ENCODE results near the gene OTUB2. TPM values are rescaled to one million over a fixed set of nuclear protein-coding genes. Genes with fewer than 3 reads are reported as not detected.

The OTUB2 gene
- total RNA-seq, 2 experiments from 2014 or later = 0.25 to 0.29 TPM

DNA sequence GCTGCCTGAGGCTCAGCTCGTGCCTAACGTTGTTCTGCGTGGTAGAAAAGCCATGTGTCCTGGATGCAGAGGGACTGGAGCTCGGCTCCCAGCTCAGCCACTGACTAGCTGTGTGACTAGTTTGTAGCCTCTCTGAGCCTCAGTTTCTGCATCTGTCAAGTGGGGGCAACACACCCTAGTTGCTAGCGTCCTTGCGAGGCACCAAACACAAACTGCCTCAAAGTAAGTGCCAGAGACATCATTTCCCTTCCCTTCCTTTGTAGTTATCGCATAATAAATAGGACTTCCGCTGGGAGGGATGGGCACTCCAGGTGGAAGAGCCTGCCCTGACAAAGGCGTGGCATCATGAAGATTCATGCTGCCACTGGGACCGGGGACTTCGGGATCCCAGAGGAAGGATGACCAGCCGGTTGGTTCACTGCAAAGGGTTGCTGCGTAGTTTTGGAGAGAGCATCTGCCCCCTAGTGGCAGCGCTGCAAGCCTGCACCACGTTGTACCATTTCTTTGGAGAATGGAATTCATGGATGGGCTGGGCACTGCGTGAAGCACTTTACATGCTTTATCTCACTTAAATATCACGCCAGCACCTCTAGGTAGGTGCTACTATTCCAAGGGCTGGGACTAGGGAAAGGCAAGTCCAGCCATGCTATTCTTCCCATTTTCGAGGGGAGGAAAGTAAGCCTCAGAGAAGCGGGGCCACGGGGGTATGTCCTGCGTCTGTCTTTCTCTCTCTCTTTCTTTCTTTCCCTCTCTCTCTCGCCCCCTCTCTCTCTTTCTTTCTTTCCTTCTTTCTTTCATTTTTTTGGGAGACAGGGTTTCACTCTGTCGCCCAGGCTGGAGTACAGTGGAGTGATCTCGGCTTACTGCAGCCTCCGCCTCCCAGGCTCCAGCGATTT, 24.4 kb upstream of the OTUB2 start:
- Mint-ChIP-seq H3K27ac (peak overlapping the region; percentile 50), H3K4me3 (no peak overlapping the region), H3K4me1 (ENCODE audit: low read depth) (peaks cover 20% of the 10 kb centered on the region), H3K27me3 (peaks cover 12% of the 10 kb centered on the region), H3K36me3 (ENCODE audit: low read depth) (no peaks in the 10 kb centered on the region), H3K9me3 (no peaks in the 10 kb centered on the region)
- TF ChIP-seq, protein P1, sequence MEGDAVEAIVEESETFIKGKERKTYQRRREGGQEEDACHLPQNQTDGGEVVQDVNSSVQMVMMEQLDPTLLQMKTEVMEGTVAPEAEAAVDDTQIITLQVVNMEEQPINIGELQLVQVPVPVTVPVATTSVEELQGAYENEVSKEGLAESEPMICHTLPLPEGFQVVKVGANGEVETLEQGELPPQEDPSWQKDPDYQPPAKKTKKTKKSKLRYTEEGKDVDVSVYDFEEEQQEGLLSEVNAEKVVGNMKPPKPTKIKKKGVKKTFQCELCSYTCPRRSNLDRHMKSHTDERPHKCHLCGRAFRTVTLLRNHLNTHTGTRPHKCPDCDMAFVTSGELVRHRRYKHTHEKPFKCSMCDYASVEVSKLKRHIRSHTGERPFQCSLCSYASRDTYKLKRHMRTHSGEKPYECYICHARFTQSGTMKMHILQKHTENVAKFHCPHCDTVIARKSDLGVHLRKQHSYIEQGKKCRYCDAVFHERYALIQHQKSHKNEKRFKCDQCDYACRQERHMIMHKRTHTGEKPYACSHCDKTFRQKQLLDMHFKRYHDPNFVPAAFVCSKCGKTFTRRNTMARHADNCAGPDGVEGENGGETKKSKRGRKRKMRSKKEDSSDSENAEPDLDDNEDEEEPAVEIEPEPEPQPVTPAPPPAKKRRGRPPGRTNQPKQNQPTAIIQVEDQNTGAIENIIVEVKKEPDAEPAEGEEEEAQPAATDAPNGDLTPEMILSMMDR (IDR thresholded peaks at IDR 0.05) = peak; percentile 96
- ChIA-PET CTCF (interaction anchor here (0.6 to 17.5 kb wide), 28 partner anchors 9 to 135 kb away, joined by 3 to 437 read pairs (median 4); no protein-coding TSS in a partner anchor), POLR2A (interaction anchor here (0.6 to 1.3 kb wide), 3 partner anchors 51 to 79 kb away, joined by 3 to 4 read pairs (median 4); partner anchors contain the start of genes DDX24 and IFI27L1)
- DNase-seq (peak; percentile 64), ATAC-seq (peak; percentile 81)
- intact Hi-C loops (cut with micrococcal nuclease) = no loop called here

DNA sequence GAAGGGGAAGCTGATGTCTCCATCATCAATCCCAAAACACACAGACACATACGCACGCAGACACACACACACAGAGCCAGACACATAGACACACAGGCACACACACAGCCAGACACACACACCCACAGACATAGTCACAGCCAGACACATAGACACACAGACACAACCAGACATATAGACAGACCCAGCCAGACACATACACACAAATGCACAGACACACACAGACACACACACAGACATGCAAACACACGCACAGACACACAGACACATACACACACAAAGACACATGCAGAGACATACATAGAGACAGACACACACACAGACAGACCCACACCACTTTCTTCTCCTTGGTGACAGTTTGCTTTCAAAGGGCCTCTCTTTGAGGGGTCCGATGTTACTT, 22.7 kb upstream of the OTUB2 start:
- Mint-ChIP-seq H3K9me3 (no peaks in the 10 kb centered on the region), H3K4me3 (no peak overlapping the region), H3K36me3 (ENCODE audit: low read depth) (no peaks in the 10 kb centered on the region), H3K27ac (no peak overlapping the region), H3K4me1 (ENCODE audit: low read depth) (peaks cover 16% of the 10 kb centered on the region), H3K27me3 (peaks cover 13% of the 10 kb centered on the region)
- intact Hi-C loops (cut with micrococcal nuclease) = no loop called here
- DNase-seq = no peak
- CTCF ChIA-PET = interaction anchor here (1.1 to 17.5 kb wide), 6 partner anchors 10 to 95 kb away, joined by 3 to 437 read pairs (median 10); no protein-coding TSS in a partner anchor
- POLR2A ChIA-PET = no interaction called here
- TF ChIP-seq, protein P1 (IDR thresholded peaks at IDR 0.05) = no peak
- ATAC-seq = no peak

DNA sequence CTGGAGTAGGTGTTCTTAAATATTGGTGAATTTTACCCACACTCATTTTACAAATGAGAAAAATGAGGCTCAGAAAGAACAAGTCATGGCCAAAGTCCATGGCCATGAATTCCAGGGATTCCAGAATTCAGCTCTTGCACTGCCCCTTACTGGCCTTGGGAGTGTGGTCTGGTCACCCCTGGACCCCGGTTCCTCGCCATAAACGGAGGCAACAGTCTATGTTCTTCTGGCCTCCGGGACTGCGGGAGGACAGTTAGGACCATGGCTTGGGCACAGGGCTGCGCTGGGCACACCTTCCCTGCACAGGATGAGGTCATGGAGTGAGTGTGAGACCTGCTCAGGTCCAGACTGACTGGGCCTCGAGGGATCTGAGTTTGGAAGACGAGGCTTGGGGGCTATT, 22.1 kb upstream of the OTUB2 start:
- Mint-ChIP-seq H3K4me1 (ENCODE audit: low read depth) (peaks cover 16% of the 10 kb centered on the region), H3K4me3 (no peak overlapping the region), H3K27me3 (peaks cover 13% of the 10 kb centered on the region), H3K9me3 (no peaks in the 10 kb centered on the region), H3K36me3 (ENCODE audit: low read depth) (no peaks in the 10 kb centered on the region), H3K27ac (no peak overlapping the region)
- CTCF ChIA-PET = interaction anchor here (0.9 to 17.5 kb wide), 9 partner anchors 11 to 71 kb away, joined by 3 to 437 read pairs (median 6); no protein-coding TSS in a partner anchor
- intact Hi-C loops (cut with micrococcal nuclease) = loop anchor here (2.0 kb wide), 1 partner anchor 63 kb away; no protein-coding TSS in a partner anchor
- TF ChIP-seq, protein P1 (IDR thresholded peaks at IDR 0.05) = no peak
- POLR2A ChIA-PET = no interaction called here
- DNase-seq (no peak), ATAC-seq (no peak)

DNA sequence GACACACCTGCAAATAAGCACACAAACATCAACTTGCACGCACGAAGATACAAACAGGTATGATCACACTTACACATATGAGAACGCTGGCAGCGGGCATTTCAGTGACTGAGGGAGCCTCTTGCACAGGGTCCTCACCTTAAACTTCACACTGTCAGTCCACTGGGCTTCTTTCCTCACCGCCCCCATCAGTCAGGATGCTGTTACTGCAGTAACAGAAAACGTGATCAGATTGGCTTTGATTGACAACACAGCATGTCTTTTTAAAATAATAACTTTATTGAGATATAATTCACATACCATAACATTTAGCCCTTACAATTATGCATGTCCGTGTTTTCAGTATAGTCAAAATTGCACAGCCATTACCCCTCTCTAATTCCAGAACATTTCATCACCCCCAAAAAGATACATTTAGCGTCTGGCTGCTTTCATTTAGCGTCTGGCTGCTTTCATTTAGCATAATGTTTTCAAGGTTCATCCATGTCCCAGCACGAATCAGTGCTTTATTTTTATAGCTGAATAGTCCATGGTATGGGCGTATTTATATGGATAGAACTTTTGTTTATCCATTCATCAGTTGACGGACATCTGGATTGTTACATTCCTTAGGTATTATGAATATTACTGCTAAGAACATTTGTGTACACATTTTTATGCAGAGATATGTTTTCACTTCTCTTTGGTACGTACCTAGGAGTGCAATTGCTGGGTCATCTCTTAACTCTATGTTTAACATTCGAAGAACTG, 20.6 kb upstream of the OTUB2 start:
- H3K27ac Mint-ChIP-seq = no peak overlapping the region
- TF ChIP-seq, protein P1 (IDR thresholded peaks at IDR 0.05) = peak; percentile 65
- peak; percentile 41 for ATAC-seq
- H3K36me3 Mint-ChIP-seq (ENCODE audit: low read depth) = no peaks in the 10 kb centered on the region
- peaks cover 23% of the 10 kb centered on the region for H3K4me1 Mint-ChIP-seq (ENCODE audit: low read depth)
- peak; percentile 45 for DNase-seq
- no peak overlapping the region for H3K4me3 Mint-ChIP-seq
- CTCF ChIA-PET = interaction anchor here (0.9 to 17.5 kb wide), 8 partner anchors 9 to 65 kb away, joined by 3 to 437 read pairs (median 6); no protein-coding TSS in a partner anchor
- no peaks in the 10 kb centered on the region for H3K9me3 Mint-ChIP-seq
- POLR2A ChIA-PET = interaction anchor here (0.9 kb wide), 1 partner anchor 66 kb away, joined by 3 read pairs; no protein-coding TSS in a partner anchor
- peaks cover 14% of the 10 kb centered on the region for H3K27me3 Mint-ChIP-seq
- intact Hi-C loops (cut with micrococcal nuclease) = loop anchor here (2.0 kb wide), 1 partner anchor 65 kb away; no protein-coding TSS in a partner anchor
